ENCODE results near the gene IFIH1.

IFIH1 gene

DNA sequence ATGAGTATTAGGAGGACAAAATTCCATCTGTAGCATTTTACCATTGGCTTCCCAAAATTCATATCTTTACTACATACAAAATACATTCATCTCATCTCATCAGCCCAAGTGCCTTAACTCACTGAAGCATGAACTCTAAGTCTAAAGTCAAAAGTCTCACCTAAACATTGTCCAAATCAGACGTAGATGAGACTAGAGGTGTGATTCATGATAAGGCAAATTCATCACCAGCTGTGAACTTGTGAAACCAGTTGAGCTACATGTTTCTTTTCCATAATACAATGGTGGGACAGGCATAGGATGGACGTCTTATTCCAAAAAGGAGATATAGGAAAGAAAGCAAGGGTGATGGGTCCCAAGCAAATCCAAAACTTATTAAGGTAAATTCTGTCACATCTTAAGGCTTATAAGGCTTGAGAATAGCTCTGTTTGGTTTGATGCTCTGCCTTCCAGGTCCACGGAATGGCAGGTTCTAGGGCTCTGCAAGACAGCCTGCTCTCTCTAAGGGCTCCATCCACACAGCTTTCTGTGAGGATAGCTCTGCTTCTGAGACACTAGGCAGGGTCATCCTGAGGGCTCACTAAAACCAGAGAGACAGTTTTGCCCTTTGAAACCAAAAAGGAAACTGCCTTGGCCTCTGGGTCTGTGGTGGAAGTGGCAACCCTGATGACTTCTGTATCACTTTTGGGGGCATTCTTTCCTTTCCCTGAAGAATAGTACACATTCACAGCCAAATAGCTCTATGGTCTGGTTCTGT, 9.6 kb downstream of the IFIH1 start:
- no peak for DNase-seq

GRCh38 chr2:162305901-162306300, 12.6 kb downstream of the IFIH1 start:
- no peak for DNase-seq

GRCh38 chr2:162301877-162302276, 16.6 kb downstream of the IFIH1 start:
- no peak for DNase-seq

GRCh38 chr2:162301151-162301804, 17.2 kb downstream of the IFIH1 start:
- DNase-seq: peak; percentile 85

DNA sequence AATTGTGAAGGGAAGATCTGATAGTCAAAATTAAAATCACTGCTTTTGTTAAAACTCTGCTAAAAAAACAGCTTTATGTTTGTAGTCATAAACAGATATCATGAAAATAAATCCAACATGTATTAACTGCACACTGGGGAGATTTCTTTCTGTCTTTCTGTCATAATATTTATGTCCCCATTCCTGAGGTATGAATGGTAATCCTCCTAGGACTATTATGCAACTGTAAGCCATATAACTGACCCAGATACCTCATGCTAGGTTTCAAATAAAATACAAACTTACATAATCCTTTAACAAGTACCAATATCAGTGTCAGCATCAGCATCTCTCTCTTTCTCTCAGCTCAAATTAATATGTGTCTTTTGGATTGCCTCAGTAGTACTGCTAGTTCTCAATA, 18.2 kb downstream of the IFIH1 start:
- no peak for DNase-seq

DNA sequence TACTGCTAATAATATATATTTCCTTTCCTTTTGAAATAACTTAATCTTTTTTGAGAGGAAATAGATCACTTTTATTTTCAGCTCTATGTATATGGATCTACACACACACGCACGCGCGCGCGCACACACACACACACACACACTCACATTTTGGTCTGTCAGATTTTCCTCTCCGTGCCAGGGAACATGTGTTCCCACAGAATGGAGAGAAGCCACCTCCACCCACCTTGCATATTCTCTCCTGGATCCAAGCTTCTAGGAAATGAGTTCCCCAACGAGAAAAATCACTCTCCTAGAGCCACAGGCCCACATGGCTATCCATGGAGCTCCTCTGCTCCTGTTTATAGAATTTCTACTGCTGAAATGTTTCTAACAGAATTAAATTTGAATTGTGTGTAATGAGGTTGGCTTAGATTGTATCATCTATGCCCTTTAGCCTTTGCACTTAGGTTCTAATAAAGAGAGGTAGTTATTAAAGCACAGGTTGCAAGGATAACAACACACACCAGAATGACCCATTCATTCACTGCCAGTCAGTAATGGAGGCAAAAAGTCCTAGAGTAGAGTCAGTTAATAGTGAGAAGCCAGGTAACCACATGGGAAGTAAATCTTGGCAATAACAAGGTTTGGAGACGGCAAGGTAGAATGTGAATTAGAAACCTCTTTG, 19.7 kb downstream of the IFIH1 start:
- no peak for DNase-seq

DNA sequence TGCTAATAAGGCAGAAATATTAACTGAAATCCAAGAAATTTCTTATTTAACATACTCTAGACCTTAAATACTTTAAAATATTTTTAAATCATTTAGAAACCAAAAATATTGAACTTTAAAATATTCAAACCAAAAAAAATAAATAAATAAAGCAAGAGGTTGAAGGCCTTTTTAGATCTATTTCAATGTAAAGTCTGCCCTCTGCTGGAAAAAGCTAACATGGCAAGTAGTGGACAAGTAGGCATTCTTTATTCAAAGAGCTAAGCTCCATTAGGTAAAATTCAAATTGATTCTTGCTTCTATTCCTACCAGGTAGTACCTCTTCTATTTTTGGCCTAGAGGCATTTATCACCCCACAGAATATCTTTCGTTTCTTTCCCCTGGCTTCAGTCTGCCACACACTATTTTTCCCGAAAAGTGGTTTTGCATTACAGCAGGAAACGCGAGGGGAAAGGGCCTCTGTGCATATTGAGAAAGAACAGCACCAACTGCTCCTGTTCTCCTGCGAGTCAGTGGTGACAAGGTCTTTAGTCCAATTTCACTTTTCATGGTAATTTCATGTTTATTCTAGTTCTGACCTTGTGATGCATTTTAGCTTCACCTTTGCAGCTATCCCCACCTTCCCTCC, 20.4 kb downstream of the IFIH1 start:
- no peak for DNase-seq

DNA sequence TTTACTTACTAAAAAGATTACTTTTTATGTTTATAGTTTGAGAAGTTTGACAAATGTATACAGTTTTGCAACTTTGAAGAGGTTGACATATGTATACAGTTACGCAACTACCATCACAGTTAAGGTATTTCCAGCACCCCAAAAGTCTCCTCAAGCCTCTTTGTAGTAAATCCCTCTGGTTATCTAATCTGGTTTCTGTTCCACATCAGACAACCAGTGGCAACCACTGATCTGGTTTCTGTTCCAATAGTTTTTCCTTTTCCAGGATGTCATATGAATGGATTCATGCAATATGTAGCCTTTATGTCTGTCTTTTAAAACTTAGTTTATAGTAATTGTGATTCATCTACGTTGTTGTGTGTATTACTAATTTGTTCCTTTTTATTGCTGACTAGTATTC, 23.5 kb downstream of the IFIH1 start:
- DNase-seq: no peak

- DNase-seq: no peak
Measured at GRCh38 chr2:162293122-162293786, 25.2 kb downstream of the IFIH1 start.

DNA sequence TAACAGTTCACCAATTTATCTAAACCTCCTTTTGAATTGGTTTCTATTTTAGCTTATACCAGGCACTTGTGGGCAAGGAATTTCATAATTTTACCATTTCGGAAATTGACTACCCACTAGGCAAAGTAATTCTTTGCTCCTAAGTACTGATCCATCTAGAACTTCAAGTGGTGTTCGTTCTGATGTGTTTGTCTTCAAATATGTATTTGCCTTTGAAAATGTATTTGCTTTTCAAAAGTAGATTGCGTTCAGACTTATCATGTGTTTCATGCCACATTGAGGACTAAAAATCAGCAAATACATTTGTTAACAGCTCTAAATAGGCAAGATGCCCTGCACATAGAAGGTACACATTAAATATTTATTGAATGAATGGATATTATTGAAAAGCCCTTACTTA, 26.7 kb downstream of the IFIH1 start:
- no peak for DNase-seq

DNA sequence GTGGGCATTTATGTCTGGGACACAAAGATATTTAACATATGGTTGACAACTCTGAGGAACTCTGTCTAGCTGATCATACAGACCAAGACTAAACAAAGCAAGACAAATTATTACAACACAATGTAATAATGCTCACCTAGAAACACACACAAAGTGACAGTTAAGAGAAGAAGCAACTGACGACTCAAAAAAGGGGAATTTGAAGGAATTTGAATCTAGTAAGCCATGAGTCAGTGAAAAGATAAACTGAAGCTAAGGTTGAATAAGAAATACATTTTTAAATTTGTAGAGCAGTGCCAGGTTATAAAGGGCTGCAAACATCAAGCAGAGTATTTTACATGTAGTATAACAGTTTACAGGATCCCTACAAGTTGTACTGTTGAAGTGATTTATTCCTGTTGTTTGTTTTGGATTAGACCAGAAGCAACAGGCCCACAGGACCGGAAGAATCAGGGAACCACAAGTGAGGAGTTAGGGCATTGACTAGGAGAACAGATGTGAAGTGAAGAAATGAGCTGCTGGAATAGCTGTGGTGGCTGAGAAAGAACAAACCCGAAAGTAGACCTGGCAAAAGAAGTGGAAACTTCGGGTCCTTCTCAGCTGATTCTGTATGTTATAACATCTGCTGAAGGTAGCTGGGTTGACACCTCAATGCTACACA, 35.6 kb downstream of the IFIH1 start:
- no peak for DNase-seq

- no peak for DNase-seq
Measured at GRCh38 chr2:162280654-162281053, 37.8 kb downstream of the IFIH1 start.

GRCh38 chr2:162277381-162277780, 41.1 kb downstream of the IFIH1 start:
- DNase-seq: no peak

GRCh38 chr2:162267996-162268395, 50.5 kb downstream of the IFIH1 start:
- no peak for DNase-seq

GRCh38 chr2:162267496-162267895, 51.0 kb downstream of the IFIH1 start:
- no peak for DNase-seq

DNA sequence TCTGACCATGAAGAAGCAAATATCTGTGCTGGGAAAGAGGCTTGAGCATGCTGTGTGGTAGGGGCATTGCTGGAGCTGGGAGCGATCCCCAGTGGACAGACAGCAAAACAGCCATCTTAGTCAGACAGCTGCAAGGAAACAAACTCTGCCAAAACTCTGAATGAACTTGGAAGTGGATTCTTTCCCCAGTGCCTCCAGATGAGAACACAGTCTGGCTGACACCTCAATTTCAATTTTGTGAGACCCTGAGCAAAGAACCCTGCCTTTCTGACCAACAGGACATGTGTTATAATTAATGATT, 52.1 kb downstream of the IFIH1 start:
- no peak for DNase-seq

DNA sequence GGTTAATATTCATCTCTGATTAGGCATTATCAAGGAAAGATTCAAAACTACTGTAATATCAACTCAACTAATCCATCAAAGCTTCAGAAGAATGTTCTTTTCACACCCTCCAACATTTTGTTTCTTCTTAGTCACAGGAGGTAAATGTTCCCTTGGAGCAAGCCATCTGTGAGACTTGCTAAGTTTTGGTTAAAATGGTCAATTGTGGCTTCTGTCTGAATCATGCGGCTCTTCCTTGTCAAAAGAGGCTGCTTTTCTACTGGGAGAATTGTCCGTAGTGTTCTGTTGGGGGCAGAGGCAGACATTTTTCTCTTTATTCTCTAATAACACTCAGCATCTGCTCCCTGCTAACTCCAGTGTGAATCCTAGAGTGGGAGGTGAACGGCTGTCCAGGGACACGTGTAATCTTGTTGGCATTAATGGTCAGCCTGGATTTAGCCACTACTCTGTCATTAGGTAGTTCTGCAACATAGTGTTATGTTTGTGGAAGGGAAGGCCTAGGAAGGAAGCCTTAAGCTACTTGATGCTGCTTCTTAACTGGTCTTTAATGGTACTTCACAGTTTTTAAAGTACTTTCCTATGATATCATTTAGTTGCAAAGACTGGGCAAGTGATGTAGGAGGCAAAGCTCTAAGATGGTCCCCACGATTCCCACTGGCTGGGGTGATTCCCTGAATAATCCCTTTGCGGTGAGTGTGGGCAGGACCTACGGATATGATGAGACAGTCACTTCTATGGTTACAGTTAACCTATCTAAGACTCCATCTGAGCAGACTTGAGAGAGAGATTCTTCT, 52.6 kb downstream of the IFIH1 start:
- DNase-seq: no peak

GRCh38 chr2:162261032-162261945, 57.2 kb downstream of the IFIH1 start:
- DNase-seq: peak; percentile 62

DNA sequence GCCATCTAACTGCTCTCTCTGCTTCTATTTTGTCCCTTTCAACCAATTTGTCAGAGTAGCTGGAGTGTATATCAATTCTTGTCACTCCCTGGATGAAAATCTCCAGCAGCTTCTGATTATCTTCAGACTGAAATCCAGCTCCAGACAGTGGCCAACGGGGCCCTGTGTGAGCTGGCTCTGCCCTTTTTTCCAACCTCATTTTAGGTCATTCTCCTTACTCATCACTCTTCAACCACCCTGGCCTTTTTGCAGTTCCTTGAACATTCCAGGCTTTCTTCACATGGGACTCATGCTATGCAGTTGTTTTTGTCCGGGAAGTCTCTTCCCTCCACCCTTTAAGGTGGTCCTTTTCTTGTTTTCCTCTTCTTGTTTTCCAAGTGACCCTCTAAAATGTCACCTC, 59.8 kb downstream of the IFIH1 start:
- DNase-seq: no peak

DNA sequence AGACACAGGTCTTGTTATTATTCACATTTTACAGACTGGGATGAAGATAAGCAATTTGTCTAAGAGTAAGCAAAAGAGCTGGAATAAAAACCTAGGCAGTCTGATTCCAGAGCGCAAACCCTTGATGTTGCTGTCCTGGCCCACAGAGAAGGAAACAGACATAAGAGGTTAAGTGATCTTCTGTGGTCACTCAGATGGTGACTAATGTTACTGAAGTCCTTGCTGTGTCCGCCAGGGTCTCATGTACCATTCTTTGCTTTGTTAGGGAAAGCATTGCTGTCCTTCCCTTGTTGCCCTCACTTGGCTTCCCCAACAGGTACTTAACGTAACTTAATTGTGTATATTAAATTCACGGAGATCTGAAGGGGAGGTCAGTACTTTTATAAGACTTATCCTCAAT, 60.3 kb downstream of the IFIH1 start:
- DNase-seq: no peak

GRCh38 chr2:162257425-162257824, 61.1 kb downstream of the IFIH1 start:
- DNase-seq: no peak
